SHP77 (cell line): ENCODE data around the gene LRMDA.

Experiments
- DNase-seq, 2 experiments: peaks; one replicate each; lab custom pipeline; 2025; lab: John Stamatoyannopoulos, UW

The LRMDA gene

GRCh38 chr10:76334255-76334654 lies 902.8 kb downstream of the LRMDA start:
- no peak for DNase-seq

GRCh38 chr10:76336213-76336963 lies 905.0 kb downstream of the LRMDA start:
- no peak for DNase-seq

DNA sequence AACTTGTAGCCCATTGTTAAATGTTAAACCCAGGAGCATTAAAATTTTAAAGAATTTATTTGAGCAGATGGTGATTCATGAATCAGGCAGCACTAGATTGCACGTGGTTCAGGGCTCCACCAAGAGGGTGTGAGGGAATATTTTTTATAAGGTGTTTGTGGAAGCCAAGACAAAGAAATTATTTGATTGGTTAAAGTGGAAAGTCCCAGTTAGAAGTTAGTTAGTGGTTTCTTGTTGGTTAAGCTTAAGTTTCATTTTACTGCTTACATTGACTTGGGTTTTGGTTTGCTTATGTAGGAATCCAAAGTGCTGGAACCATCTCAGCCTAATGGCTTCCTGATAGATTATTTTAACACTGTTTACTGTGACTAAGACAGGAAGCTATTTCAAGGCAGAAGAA lies 906.2 kb downstream of the LRMDA start:
- no peak for DNase-seq

DNA sequence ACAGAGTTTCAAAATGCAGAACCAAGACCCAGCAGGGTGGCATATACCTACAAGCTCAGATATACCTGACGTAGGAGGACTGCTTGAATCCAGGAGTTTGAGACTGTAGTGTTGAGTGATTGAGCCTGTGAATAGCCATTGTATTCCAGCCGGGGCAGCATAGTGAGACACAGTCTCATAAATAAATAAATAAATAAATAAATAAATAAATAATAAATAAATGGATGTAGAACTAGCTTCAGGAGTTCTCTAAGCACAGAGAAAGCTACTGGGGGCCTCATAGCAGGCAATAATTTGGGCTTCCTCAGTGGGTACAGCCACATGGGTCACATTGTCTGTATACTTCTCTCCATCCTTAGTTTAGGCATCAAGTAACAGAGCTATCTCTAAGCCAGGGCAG lies 906.8 kb downstream of the LRMDA start:
- no peak for DNase-seq

DNA sequence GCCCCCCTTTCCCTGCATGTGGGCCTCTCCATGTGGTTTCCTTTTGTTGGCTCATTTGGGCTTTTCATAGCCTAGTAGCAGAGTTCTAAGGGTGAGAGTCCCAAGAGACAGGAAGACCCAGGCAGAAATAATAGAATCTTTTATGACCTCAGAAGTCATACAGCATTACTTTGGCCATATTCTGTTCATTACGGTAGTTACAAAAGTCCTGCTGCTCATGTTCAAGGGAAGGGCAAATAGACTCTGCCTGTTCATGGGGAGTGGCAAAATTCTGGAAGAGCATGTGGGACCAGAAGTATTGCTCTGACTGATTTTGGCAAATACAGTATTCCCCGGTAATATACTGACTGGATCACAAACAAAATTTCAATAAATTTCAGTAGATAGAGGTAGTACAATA lies 910.3 kb downstream of the LRMDA start:
- DNase-seq = no peak

DNA sequence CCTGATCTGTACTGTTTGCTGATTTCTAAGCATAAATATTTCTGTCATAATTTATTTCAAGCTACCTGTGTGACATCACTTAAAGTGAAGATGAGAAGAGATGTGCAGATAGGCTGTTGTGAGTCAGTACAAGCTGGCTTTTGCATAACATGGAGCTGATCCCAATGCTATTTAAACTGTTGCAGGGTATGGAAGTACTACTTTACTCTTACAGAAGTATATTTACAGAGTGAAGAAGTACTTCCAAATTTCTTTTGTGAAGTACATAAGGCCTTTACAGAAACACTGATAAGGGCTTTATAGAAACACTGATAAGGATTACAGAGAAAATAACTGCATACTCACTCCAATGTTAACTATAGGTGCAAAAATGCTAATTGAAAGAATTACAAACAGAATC lies 911.6 kb downstream of the LRMDA start:
- no peak for DNase-seq

GRCh38 chr10:76347832-76348231 lies 916.4 kb downstream of the LRMDA start:
- DNase-seq = no peak

GRCh38 chr10:76350583-76350982 lies 919.2 kb downstream of the LRMDA start:
- DNase-seq = no peak

- no peak for DNase-seq
Measured at GRCh38 chr10:76352300-76352699, 920.9 kb downstream of the LRMDA start.

- DNase-seq = no peak
Measured at GRCh38 chr10:76353237-76353851, 921.9 kb downstream of the LRMDA start.

DNA sequence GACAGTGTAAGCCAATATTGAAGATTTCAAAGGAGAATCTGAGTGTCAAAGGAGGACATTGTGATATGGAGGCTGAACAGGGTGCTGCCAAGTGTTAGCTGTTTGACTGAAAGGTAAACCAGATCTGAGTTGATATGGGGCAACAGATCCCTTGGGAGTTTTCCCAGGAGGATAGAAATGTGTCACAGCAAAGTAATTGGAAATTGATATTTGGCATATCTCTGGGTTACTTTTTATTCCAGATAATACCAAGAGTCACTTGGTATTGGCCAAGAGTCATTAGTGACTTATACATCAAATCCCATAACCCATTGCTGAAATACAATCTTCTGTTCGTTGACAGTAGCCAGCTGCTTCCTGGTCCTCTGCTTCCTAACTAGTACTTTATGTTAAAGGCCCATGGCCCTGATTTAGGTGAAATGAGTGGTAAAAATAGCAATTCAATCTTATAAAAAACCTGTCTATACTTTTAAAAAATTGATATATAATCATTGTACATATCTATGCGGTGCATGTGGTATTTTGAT lies 922.9 kb downstream of the LRMDA start:
- no peak for DNase-seq

GRCh38 chr10:76354921-76355320 lies 923.5 kb downstream of the LRMDA start:
- DNase-seq = no peak

DNA sequence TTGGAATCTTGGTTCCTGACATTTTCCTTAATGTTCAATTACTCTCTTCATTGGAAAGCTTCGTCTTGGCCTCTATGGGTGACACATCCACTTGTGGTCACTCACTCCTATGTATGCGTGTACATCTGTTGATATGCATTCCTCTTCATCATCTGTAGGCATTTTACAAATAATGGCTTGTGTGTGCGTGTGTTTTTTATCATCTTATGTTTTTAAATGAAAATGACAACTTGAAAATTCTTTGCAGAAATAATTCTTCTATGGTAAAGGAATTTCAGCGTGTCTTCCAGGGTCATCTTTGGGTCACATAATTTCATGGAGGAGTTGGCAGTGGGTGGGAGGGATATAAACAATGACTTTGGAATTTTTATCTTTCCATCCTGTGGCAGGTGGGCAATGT lies 925.1 kb downstream of the LRMDA start:
- no peak for DNase-seq

DNA sequence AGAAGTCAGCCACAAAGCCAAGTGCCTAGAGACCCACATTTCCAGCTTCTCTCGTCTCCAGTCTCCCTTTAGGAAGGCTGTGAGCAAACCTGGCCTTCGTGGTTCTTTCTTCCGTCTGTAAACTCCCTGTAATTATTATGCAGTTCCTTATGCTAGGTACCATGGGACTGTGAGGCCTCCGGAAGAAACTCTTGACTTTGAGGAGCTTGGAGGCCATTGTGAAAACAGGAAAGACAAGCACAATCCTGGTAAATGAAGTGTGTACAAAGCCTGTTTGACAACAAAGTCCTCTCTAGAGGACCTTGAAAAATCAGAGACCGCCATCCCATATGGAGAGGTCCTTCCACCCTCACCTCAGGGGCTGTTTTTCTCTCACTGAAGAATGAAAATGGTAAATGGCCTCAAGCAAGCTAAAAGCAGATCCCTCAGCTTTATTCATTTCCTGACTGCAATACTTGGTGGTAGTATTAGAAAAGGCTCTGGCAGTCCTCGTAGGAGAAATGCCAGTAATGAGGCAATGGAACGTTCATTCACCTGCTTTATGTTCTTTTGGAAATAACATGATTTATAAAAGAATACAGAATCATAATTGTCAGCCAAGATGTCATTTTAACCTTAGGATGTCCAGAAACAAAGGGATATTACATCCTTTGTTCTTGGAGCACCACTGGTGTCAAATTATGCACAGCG lies 926.4 kb downstream of the LRMDA start:
- DNase-seq = no peak

DNA sequence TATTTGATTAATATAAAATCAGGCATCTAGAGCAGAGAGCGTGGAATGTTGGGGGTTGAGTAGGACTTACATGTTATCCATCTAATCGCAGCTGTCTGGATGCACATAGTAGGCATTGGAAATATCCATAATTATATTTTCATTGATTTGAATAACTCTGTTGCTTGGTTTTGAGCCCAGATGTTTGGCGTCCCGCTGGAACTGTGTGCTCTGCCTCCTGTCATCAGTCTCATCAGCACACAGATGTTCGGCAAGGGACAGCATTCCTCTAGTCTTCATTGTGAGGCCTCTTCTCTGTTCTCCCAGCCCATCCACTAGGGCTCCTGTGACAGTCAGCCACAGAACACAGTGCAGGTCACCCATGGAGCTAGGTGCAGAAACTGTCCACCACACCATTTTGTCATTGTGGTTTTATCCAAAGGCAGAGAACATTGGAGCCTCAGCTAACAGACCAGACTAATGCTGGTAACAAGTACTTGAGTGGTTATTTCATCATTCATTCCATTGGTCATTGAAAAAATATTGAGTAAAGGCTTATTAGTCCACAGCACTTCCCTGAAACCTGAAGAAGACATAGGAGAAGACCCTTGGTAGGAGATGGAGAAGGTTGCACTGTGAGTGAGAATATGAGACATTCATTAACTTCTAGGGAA lies 927.4 kb downstream of the LRMDA start:
- DNase-seq = no peak

- no peak for DNase-seq
Measured at GRCh38 chr10:76375761-76376160, 944.3 kb downstream of the LRMDA start.

DNA sequence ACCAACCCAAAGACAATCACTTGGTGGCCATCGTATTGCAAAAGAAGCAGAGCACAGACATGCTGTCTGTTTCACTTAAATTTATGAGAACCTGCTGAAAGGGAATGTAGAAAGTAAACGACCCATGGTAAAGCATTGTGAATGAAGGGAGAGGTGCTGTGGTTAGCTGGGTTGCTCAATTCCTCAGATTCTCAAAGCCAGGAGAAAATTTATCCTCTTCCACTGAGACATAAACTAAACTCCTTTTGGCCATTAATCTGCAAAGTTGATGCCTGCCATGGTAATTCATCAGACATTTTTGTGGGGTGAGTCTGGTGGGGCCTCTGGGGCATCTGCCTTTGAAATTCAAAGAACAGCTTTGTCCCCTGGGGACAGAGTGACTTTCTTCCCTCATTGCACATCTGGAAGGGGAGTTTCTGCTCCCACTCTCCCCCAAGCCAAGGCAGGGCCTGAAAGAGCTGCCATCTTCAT lies 951.0 kb downstream of the LRMDA start:
- DNase-seq = no peak

DNA sequence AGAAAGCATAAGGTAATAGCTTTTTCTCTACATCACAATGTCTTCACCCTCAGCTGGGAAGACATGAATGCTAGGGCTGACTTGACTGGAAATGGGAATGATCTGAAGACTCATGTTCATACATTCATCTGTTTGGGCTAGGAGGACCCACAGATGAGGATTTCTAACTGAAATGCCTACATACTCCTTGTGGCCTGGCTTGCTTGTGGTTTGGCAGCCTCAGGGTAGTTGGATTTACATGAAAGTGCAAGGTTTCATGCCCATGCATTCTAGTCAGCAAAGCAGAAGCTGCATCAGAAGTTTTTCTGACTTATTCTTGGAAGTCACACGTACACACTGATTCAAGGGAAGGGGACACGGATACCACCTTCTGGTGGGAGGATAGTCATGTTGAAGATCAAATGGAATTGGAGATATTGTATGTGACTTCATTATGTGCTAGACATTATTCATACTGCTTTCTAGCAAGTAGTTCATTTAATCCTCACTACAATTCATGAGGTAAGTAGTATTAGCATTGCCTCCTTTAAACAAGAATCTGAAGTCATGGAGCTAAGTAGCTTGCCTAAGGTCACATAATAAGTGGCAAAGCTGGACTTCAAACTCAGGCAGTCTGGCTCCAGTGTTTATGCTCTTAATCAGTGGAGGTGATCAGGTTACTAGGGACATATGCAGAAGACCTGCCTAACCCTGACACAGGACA lies 957.0 kb downstream of the LRMDA start:
- DNase-seq = no peak

- no peak for DNase-seq
Measured at GRCh38 chr10:76393875-76394706, 962.7 kb downstream of the LRMDA start.

DNA sequence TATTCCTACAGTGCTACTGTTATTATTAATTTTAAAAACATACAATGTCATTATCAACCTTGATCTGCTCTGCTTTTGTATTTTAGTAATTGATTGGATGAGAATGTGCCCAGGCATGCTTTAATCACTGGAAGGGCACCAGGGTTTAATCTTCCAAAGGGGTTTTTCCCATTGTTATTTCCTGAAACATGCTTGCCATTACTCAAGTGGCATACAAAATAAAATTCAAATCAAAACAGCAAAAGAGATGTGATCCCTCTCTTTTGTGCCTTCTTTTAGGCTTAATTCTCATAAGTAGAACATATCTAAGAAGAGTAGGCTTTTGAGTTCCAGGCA lies 963.3 kb downstream of the LRMDA start:
- no peak for DNase-seq

- no peak for DNase-seq
Measured at GRCh38 chr10:76395251-76395650, 963.8 kb downstream of the LRMDA start.
